HUES48 (cell line): ENCODE measurements around the gene BCAS4.

ENCODE experiments used
- H3K27ac ChIP-seq: one replicate; pipeline ENCODE4 v1.7.0; 2013; ENCODE audit warnings: low read depth, low read length, inconsistent platforms
- H3K27me3 ChIP-seq: 2 replicates; pipeline ENCODE4 v1.6.1; 2013; ENCODE audit warnings: mild to moderate bottlenecking, low read length; ENCODE audit not compliant: control insufficient read depth, insufficient read depth
- H3K36me3 ChIP-seq: 2 replicates; pipeline ENCODE4 v1.6.1; 2013; ENCODE audit warnings: low read length; ENCODE audit not compliant: control insufficient read depth, insufficient read depth
- H3K4me1 ChIP-seq: 2 replicates; pipeline ENCODE4 v1.6.1; 2013; ENCODE audit warnings: mild to moderate bottlenecking, low read length; ENCODE audit not compliant: control insufficient read depth, insufficient read depth
- H3K4me3 ChIP-seq: 2 replicates; pipeline ENCODE4 v1.5.1; 2013; ENCODE audit warnings: mild to moderate bottlenecking, low read depth, low read length
- H3K9ac ChIP-seq: 2 replicates; pipeline ENCODE4 v1.6.1; 2013; ENCODE audit warnings: mild to moderate bottlenecking, low read depth, low read length, moderate library complexity
- H3K9me3 ChIP-seq: 2 replicates; pipeline ENCODE4 v1.6.1; 2013; ENCODE audit warnings: low read length; ENCODE audit not compliant: control insufficient read depth, insufficient read depth

The BCAS4 gene

DNA sequence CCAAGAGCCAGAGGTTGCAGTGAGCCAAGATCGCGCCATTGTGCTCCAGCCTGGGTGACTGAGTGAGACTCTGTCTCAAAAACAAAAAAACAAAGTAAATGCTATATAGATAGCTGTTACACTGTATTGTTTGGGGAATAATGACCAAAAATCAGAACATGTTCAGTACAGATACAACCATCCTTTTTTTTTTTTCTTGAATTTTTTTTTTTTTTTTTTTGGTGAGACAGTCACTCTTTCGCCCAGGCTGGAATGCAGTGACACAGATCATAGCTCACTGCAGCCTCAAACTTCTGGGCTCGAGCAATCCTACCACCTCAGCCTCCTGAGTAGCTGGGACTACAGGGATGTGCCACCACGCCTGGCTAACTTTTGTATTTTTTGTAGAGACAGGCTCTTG, 63.7 kb downstream of the BCAS4 start:
- H3K4me3 ChIP-seq, result no peak overlapping the region
- no peaks in the 10 kb centered on the region for H3K27me3 ChIP-seq
- no peak overlapping the region for H3K27ac ChIP-seq
- no peaks in the 10 kb centered on the region for H3K36me3 ChIP-seq
- no peaks in the 10 kb centered on the region for H3K9me3 ChIP-seq
- H3K9ac ChIP-seq, result no peak overlapping the region
- H3K4me1 ChIP-seq, result peaks cover 14% of the 10 kb centered on the region

DNA sequence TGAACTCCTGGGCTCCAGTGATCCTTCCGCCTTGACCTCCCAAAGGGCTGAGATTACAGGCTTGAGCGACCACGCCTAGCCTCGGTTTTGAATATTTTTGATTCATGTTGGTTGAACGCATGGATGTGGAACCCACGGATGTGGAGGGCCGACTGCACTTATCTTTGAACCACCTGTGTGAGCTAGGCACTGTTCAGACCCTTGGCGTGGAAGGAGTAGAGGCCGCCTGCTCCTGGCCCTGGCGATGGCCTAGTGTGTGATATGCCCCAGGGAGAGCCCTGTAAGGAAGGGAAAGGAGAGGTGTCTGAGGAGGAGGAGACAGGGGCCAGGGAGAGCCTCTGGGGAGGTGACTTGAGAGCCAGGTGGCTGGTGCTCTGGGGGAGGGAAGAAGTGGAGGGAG, 64.3 kb downstream of the BCAS4 start:
- H3K9me3 ChIP-seq, result no peaks in the 10 kb centered on the region
- H3K27ac ChIP-seq, result no peak overlapping the region
- no peak overlapping the region for H3K4me3 ChIP-seq
- H3K27me3 ChIP-seq, result no peaks in the 10 kb centered on the region
- H3K9ac ChIP-seq, result no peak overlapping the region
- H3K4me1 ChIP-seq, result peaks cover 20% of the 10 kb centered on the region
- no peaks in the 10 kb centered on the region for H3K36me3 ChIP-seq

DNA sequence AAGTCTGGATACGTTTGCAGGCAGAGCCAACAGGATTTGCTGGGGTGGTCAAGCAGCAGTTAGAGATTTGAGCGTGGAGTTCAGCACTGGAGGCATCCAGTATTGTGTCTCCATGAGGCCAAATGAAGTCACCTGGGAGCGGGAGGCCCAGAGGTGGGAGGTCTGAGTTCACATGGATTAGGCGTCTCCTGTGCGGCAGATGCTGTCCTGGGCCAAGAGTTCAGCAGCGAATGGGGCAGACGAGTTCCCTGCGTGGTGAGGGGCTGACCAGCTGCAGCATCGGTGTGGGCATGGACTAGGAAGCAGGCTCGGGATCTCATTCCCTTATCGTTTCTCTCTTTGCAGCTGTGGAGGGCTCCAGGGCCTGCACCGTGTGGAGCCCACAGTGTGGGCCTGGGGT, 66.2 kb downstream of the BCAS4 start:
- Histone ChIP-seq H3K27ac (no peak overlapping the region), H3K4me1 (peaks cover 18% of the 10 kb centered on the region), H3K4me3 (no peak overlapping the region), H3K9ac (no peak overlapping the region), H3K27me3 (no peaks in the 10 kb centered on the region), H3K36me3 (no peaks in the 10 kb centered on the region), H3K9me3 (no peaks in the 10 kb centered on the region)

DNA sequence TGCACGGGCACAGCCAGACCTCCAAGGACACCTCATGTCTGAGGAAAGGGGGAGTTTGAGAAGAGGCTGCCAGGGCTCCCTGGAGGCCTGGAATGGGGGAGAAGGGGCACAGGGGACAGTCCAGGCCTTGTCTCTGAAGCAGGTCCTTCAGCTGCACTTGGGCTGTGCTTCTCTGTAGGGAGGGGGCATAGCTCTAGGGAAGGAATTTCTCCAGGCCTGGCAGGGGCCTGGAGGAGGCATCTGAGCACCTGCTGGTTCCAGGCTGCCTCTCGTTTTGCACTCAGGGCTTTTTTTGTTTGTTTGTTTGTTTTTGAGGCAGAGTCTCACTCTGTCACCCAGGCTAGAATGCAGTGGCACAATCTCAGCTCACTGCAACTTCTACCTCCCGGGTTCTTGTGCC, 67.7 kb downstream of the BCAS4 start:
- no peaks in the 10 kb centered on the region for H3K36me3 ChIP-seq
- no peak overlapping the region for H3K4me3 ChIP-seq
- H3K27ac ChIP-seq, result no peak overlapping the region
- peaks cover 15% of the 10 kb centered on the region for H3K4me1 ChIP-seq
- H3K9me3 ChIP-seq, result no peaks in the 10 kb centered on the region
- no peaks in the 10 kb centered on the region for H3K27me3 ChIP-seq
- no peak overlapping the region for H3K9ac ChIP-seq

DNA sequence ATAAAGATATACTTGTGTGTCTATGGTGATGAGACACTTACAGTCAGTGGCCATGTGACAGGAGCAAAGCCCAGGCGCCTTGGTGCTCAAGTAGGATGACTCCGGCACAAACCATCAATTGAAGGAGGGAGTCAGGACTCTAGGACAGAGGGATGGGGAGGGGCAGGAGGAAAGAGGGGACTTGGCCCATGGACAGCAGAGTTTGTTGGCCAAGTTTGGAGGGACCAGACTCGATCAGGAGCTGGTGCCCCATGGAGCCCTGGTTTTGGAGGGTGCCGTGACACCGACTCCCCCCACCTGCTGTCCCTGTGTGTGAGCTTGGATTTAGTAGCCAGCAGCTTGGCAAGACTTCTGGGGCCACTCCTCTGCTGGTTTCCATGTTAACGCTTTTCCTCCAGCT, 70.3 kb downstream of the BCAS4 start:
- H3K4me3 ChIP-seq, result no peak overlapping the region
- H3K27me3 ChIP-seq, result no peaks in the 10 kb centered on the region
- H3K9me3 ChIP-seq, result no peaks in the 10 kb centered on the region
- H3K36me3 ChIP-seq, result no peaks in the 10 kb centered on the region
- H3K27ac ChIP-seq, result no peak overlapping the region
- peaks cover 18% of the 10 kb centered on the region for H3K4me1 ChIP-seq
- H3K9ac ChIP-seq, result no peak overlapping the region

DNA sequence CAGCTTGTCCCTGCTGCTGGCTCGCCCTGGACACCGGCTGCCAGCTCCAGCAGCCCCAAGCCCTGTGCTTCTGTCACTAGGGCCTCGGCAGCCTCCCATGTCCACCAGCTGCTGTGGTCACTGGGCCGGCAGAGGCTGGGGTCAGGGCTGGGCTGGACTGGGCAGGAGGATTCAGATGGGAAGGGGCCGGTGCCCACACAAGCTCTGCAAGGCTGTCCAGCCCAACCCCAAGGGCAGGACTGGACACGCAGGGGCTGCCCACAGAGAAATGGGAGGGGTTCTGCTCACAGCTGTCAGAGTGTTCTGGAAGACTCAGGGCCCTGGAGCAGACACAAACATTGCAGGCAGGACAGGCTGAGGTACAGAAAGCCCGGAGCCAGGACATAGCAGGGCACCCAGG, 70.7 kb downstream of the BCAS4 start:
- Histone ChIP-seq H3K27ac (no peak overlapping the region), H3K27me3 (no peaks in the 10 kb centered on the region), H3K4me3 (no peak overlapping the region), H3K4me1 (peaks cover 23% of the 10 kb centered on the region), H3K36me3 (no peaks in the 10 kb centered on the region), H3K9me3 (no peaks in the 10 kb centered on the region), H3K9ac (no peak overlapping the region)

DNA sequence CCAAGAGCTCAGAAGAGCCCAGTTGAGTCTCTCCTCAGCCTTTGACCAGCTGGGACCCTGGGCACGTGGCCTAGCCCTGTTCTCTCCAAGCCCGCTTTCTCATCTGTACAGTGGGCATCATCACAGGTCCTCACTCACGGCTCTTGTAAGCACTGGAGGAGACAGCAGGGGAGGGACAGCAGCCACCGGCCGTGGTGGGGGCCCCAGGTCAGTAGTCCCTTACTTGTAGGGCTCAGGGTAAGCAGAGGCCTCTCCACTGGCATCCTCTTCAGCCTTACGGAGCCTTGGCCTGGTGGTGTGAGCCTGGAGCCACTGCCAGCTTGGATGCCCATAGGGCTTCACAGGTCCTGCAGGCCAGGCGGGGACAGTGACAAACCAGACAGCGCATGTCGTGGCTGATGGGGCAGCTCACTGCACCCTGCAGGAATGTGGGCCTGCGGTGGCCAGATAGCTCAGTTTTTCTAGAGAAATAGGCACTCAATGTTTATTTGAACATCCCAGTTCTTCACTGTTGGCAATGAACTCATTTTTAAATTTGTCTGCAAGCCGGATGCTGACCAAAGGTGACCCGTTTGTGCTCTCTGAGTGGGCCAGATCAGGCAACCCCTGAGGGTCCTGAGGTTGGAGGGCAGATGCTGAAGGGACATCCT, 71.3 kb downstream of the BCAS4 start:
- no peak overlapping the region for H3K4me3 ChIP-seq
- H3K27ac ChIP-seq, result no peak overlapping the region
- no peak overlapping the region for H3K9ac ChIP-seq
- H3K27me3 ChIP-seq, result no peaks in the 10 kb centered on the region
- no peaks in the 10 kb centered on the region for H3K36me3 ChIP-seq
- peaks cover 26% of the 10 kb centered on the region for H3K4me1 ChIP-seq
- no peaks in the 10 kb centered on the region for H3K9me3 ChIP-seq

DNA sequence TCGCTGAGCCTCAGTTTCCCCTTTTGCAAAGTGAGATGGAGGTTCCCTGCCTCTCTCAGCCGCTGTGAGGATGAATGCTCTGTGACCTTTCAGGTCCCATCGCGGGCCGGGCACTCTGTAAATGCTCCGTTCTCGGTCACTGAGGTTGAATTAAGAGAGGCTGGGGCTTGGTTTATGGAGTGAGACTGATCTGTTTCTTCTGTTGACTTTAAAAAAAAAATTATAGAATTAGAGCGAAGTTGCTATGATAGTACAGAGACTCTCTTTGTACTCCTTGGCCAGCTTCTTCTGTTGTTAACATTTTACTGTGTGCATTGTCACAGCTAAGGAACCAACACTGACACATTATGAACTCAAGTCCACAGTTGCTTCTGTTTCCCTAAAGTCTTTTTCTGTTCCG, 72.0 kb downstream of the BCAS4 start:
- Histone ChIP-seq H3K9ac (no peak overlapping the region), H3K4me3 (no peak overlapping the region), H3K4me1 (peaks cover 33% of the 10 kb centered on the region), H3K27ac (no peak overlapping the region), H3K9me3 (no peaks in the 10 kb centered on the region), H3K36me3 (no peaks in the 10 kb centered on the region), H3K27me3 (no peaks in the 10 kb centered on the region)

DNA sequence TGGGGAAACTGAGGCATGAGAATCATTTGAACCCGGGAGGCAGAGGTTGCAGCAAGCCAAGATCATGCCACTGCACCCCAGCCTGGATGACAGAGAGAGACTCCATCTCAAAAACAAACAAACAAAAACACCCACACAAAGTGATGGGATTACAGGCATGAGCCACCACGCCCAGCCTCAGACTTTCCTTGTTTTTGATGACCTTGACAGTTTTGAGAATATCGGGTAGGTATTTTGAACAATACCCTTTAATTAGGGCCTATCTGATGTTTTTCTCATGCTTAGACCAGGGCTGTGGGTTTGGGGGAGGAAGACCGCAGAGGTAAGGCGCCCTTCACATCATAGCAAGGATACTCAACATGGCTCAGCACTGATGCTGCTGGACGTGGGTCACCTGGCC, 72.9 kb downstream of the BCAS4 start:
- H3K4me3 ChIP-seq, result no peak overlapping the region

DNA sequence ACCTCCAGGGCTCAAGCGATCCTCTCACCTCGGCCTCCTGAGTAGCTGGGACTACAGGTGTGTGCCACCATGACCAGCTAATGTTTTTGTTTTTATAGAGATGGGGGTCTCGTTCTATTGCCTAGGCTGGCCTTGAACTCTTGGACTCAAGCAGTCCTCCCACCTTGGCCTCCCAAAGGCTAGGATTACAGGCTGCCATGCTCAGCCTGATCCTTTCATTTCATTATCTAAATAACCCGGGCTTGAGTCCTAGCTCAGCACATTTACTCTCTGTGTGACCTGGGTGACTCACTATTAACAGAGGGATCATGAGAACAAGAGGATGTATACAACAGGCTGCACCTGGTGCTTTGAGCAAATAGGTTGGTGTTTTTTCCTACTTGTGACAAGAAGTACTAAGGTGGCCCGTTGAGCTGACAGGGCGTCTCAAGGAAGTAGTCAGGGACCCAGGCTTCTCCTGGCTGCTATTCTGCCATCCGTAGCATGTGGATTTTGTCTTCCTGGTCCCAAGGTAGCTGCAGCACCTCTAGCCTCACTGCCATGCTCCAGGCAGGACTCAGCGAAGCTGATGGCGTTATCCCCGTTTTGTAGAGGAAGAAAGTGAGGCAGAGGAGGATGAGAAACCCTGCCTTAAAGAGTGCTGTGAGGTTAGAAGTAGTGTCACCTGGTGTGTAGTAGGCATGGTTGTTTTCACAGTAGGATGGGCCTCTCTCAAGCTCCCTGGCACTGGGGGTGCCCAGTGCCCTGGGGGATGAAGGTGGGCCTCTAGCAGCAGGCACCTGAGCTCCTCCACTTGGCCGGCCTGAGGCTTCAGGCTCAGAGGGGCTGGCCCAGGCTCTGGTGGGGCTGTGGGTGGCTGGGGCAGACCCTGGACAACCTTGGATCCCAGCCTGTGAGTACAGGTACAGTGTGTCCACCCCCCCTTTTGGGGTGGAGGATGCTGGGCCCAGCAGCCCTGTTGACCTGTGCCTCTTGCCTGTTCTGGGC, 73.9 kb downstream of the BCAS4 start:
- Histone ChIP-seq H3K4me1 (peaks cover 24% of the 10 kb centered on the region), H3K27ac (peak overlapping the region; percentile 34), H3K4me3 (no peak overlapping the region), H3K36me3 (no peaks in the 10 kb centered on the region), H3K9me3 (no peaks in the 10 kb centered on the region), H3K9ac (no peak overlapping the region), H3K27me3 (no peaks in the 10 kb centered on the region)

More for the DNA sequence above, 72.9 kb downstream of the BCAS4 start:
- Histone ChIP-seq H3K36me3 (no peaks in the 10 kb centered on the region), H3K9me3 (no peaks in the 10 kb centered on the region), H3K9ac (no peak overlapping the region), H3K27ac (no peak overlapping the region), H3K27me3 (no peaks in the 10 kb centered on the region), H3K4me1 (peaks cover 27% of the 10 kb centered on the region)

DNA sequence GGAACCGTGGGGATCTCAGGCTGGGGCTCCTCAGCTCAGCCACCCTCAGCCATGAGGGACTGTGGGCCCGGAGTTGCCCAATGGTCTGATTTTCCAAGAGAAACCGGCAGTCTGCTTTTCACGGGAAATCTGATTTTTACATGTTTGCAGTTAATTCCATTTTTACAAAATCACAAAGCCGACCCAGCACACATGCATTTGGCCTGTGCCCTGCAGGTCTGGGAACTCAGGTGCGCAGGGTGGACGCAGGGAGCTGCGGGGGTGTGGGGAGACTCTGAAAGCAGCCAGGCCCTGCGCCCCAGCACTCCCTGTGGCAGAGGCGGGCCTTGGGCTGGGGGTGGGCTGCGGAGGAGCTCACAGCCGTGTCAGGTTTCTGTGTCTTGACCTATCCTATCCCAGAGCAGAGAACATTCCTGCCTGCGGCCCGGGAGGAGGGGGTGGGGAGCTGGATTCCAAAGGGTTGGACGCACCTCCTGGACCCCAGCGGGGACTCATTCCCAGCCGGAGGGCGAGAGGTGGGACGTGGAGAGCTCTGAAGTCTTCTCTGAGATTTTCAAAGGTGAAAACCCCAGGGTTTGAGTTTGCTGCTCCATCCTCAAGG, 75.8 kb downstream of the BCAS4 start:
- Histone ChIP-seq H3K9ac (peak overlapping the region; percentile 66), H3K4me1 (peaks cover 19% of the 10 kb centered on the region), H3K4me3 (peak overlapping the region; percentile 61), H3K27ac (peak overlapping the region; percentile 97), H3K36me3 (no peaks in the 10 kb centered on the region), H3K27me3 (no peaks in the 10 kb centered on the region), H3K9me3 (no peaks in the 10 kb centered on the region)
